HCT116 (cell line): Measurements from ENCODE around the gene MCUR1. TPM values are rescaled to one million over a fixed set of nuclear protein-coding genes. Genes with fewer than 3 reads are reported as not detected.

Experiments used
- ATAC-seq: fragments of 200-7000 bp; cut with Tn5 transposase; 2 replicates; pipeline ENCODE4 v1.9.1; 2020; ENCODE audit warnings: mild to moderate bottlenecking, moderate library complexity
- BruUV-seq: library from RNA; stranded (reverse); fragments of 400-500 nt; replicated peaks from 2 replicates; lab custom pipeline; 2021; lab: Mats Ljungman, UMichigan
- CTCF ChIA-PET: fragments of 300-600 bp; sonication (Branson Sonifier 250); formaldehyde crosslinking; loops from one replicate; lab custom pipeline; 2021; ENCODE audit warnings: antibody characterized with exemption; lab: Charles Lee
- POLR2A ChIA-PET: fragments of 300-600, 350-600 bp; sonication (Branson Sonifier 250); formaldehyde crosslinking; loops from one replicate; lab custom pipeline; 2021; ENCODE audit warnings: antibody characterized with exemption; lab: Charles Lee
- RAD21 ChIA-PET, 2 experiments: fragments of 300-600 bp; sonication (Branson Sonifier 250); formaldehyde crosslinking; loops; one replicate each; lab custom pipeline; 2023; ENCODE audit warnings: low total read pairs in 2 of 2; ENCODE audit not compliant: uncharacterized antibody in 2 of 2, unreplicated experiment in 2 of 2, low non-redundant PET in 1 of 2; lab: Charles Lee
- DNase-seq: peaks from one replicate; pipeline ENCODE4 v3.0.0-alpha.2; 2010; ENCODE audit warnings: low read depth, low spot score
- H2AFZ ChIP-seq: fragments of 200-600 bp; shearing (Covaris generic), sonication (generic); 2 replicates; pipeline ENCODE4 v1.6.1; 2017; ENCODE audit warnings: low read depth, mixed run types, mixed read lengths, antibody characterized with exemption, low read length; ENCODE audit not compliant: poor library complexity, severe bottlenecking
- H3K27ac ChIP-seq: 2 replicates; pipeline ENCODE4 v1.5.1; 2012; ENCODE audit warnings: low read depth, low read length
- H3K27me3 ChIP-seq: fragments of 200-600 bp; sonication (generic); 2 replicates; pipeline ENCODE4 v1.6.1; 2016; ENCODE audit warnings: mixed run types, low read length, mixed read lengths; ENCODE audit not compliant: insufficient read depth
- H3K36me3 ChIP-seq, 2 experiments: fragments of 200-500 bp in 1 of 2; fragments of 200-600 bp in 1 of 2; sonication (Bioruptor generic) in 1 of 2; sonication (generic) in 1 of 2; 2 replicates each; pipeline versions ENCODE4 v1.5.1 to v1.6.1; 2014 to 2016; ENCODE audit warnings: low read length in 2 of 2, inconsistent platforms in 1 of 2, mixed read lengths in 1 of 2, mixed run types in 1 of 2; ENCODE audit not compliant: insufficient read depth in 2 of 2, control insufficient read depth in 1 of 2
- H3K4me1 ChIP-seq, 2 experiments: fragments of 200-600 bp in 1 of 2; sonication (generic) in 1 of 2; 2 replicates each; pipeline versions ENCODE4 v1.5.1 to v1.6.1; 2012 to 2017; ENCODE audit warnings: low read length in 2 of 2, inconsistent platforms in 1 of 2, mild to moderate bottlenecking in 1 of 2, mixed read lengths in 1 of 2, mixed run types in 1 of 2, moderate library complexity in 1 of 2; ENCODE audit not compliant: insufficient read depth in 2 of 2, control insufficient read depth in 1 of 2
- H3K4me2 ChIP-seq: fragments of 200-600 bp; sonication (generic); 2 replicates; pipeline ENCODE4 v1.6.1; 2017; ENCODE audit warnings: mixed run types, low read length, mixed read lengths
- H3K4me3 ChIP-seq, 2 experiments: fragments of 200-600 bp in 1 of 2; sonication (generic) in 1 of 2; replicated peaks in 1 of 2; 2 replicates each; pipeline ENCODE4 v1.5.1; 2011 to 2016; ENCODE audit warnings: low read length in 2 of 2, control low read depth in 1 of 2, low read depth in 1 of 2, mild to moderate bottlenecking in 1 of 2, mixed read lengths in 1 of 2, mixed run types in 1 of 2
- H3K79me2 ChIP-seq: fragments of 200-600 bp; sonication (generic); 2 replicates; pipeline ENCODE4 v1.6.1; 2017; ENCODE audit warnings: mild to moderate bottlenecking, mixed run types, low read length, moderate library complexity, mixed read lengths; ENCODE audit not compliant: insufficient read depth
- H3K9ac ChIP-seq: fragments of 200-600 bp; sonication (generic); 2 replicates; pipeline ENCODE4 v1.6.1; 2016; ENCODE audit warnings: low read length, mixed read lengths
- H3K9me2 ChIP-seq: fragments of 200-600 bp; sonication (generic), shearing (Covaris generic); 2 replicates; pipeline ENCODE4 v1.6.1; 2017; ENCODE audit warnings: mixed run types, mild to moderate bottlenecking, moderate library complexity; ENCODE audit not compliant: insufficient read depth
- H3K9me3 ChIP-seq, 2 experiments: fragments of 200-500 bp in 1 of 2; fragments of 200-600 bp in 1 of 2; sonication (Bioruptor generic) in 1 of 2; sonication (generic) in 1 of 2; 2 replicates each; pipeline ENCODE4 v1.6.1; 2014 to 2017; ENCODE audit warnings: low read length in 2 of 2, mixed read lengths in 2 of 2, inconsistent platforms in 1 of 2, low read depth in 1 of 2, mild to moderate bottlenecking in 1 of 2, mixed run types in 1 of 2, moderate library complexity in 1 of 2; ENCODE audit not compliant: control insufficient read depth in 1 of 2, insufficient read depth in 1 of 2
- H4K20me1 ChIP-seq: fragments of 200-600 bp; sonication (generic), shearing (Covaris generic); 2 replicates; pipeline ENCODE4 v1.6.1; 2017; ENCODE audit warnings: mixed run types, mild to moderate bottlenecking, moderate library complexity; ENCODE audit not compliant: insufficient read depth
- CBX3 ChIP-seq: IDR thresholded peaks from 2 replicates; pipeline ENCODE4 v1.6.1; 2012; ENCODE audit warnings: low read depth
- EGR1 ChIP-seq: IDR thresholded peaks from 2 replicates; pipeline ENCODE4 v1.6.1; 2012; ENCODE audit warnings: low read depth
- ELF1 ChIP-seq: IDR thresholded peaks from 2 replicates; pipeline ENCODE4 v1.6.1; 2012; ENCODE audit warnings: low read depth, borderline replicate concordance
- EZH2 ChIP-seq: fragments of 200-600 bp; sonication (generic); IDR thresholded peaks from 2 replicates; pipeline ENCODE4 v1.6.1; 2017; ENCODE audit warnings: antibody characterized with exemption, mixed run types
- EZH2phosphoT487 ChIP-seq: fragments of 200-600 bp; IDR thresholded peaks from 2 replicates; pipeline ENCODE4 v1.6.1; 2018; ENCODE audit warnings: antibody characterized with exemption, borderline replicate concordance
- JUND ChIP-seq: IDR thresholded peaks from 2 replicates; pipeline ENCODE4 v1.6.1; 2012
- POLR2A ChIP-seq: IDR thresholded peaks from 2 replicates; pipeline ENCODE4 v1.7.0; 2011; ENCODE audit warnings: borderline replicate concordance; ENCODE audit not compliant: insufficient read depth, insufficient read length; ENCODE audit errors: extremely low read depth
- POLR2AphosphoS5 ChIP-seq: IDR thresholded peaks from 2 replicates; pipeline ENCODE4 v1.6.1; 2011; ENCODE audit warnings: mild to moderate bottlenecking, low read depth, low read length, moderate library complexity
- RAD21 ChIP-seq: IDR thresholded peaks from 2 replicates; pipeline ENCODE4 v1.6.1; 2012; ENCODE audit warnings: low read depth, mild to moderate bottlenecking
- REST ChIP-seq: IDR thresholded peaks from 2 replicates; pipeline ENCODE4 v1.6.1; 2012; ENCODE audit warnings: low read depth
- SIN3A ChIP-seq: IDR thresholded peaks from 2 replicates; pipeline ENCODE4 v1.6.1; 2012; ENCODE audit warnings: low read depth
- SRF ChIP-seq: IDR thresholded peaks from 2 replicates; pipeline ENCODE4 v1.6.1; 2012; ENCODE audit warnings: low read depth
- TCF7L2 ChIP-seq: IDR thresholded peaks from 2 replicates; pipeline ENCODE4 v1.7.0; 2011; ENCODE audit warnings: borderline replicate concordance, inconsistent platforms; ENCODE audit not compliant: insufficient read depth, insufficient read length; ENCODE audit errors: extremely low read depth
- YY1 ChIP-seq: IDR thresholded peaks from 2 replicates; pipeline ENCODE4 v1.6.1; 2011; ENCODE audit warnings: low read length, low read depth, moderate library complexity, mild to moderate bottlenecking; ENCODE audit not compliant: insufficient replicate concordance; ENCODE audit errors: extremely low read depth
- ZBTB33 ChIP-seq: IDR thresholded peaks from 2 replicates; pipeline ENCODE4 v1.6.1; 2011; ENCODE audit warnings: mild to moderate bottlenecking, low read length, moderate library complexity; ENCODE audit not compliant: insufficient replicate concordance; ENCODE audit errors: extremely low read depth
- ZNF274 ChIP-seq: fragments of 200-500 bp; sonication (Bioruptor generic); IDR thresholded peaks from 2 replicates; pipeline ENCODE4 v1.6.1; 2014; ENCODE audit warnings: mild to moderate bottlenecking, low read depth, low read length, inconsistent platforms
- intact Hi-C: fragments of 100-400 bp; cut with micrococcal nuclease; formaldehyde crosslinking; loops from 2 replicates; pipeline ENCODE4 v1.10.0; 2022
- total RNA-seq: library from RNA; stranded (reverse); gene quantifications from one replicate; pipeline ENCODE4 v1.2.1, GENCODE V29; 2021; ENCODE audit not compliant: unreplicated experiment
- TF ChIP-seq, protein P1 (sequence below), 3 experiments: fragments of 200-600 bp in 1 of 3; sonication (generic) in 1 of 3; IDR thresholded peaks in 2 of 3; conservative IDR thresholded peaks in 1 of 3; 2 replicates each; pipeline ENCODE4 v1.5.1; 2012 to 2017; ENCODE audit warnings: low read depth in 2 of 3, low read length in 2 of 3, antibody characterized with exemption in 1 of 3, borderline replicate concordance in 1 of 3, control low read depth in 1 of 3, mild to moderate bottlenecking in 1 of 3, mixed read lengths in 1 of 3, mixed run types in 1 of 3, moderate library complexity in 1 of 3; ENCODE audit not compliant: insufficient read depth in 1 of 3
- TF ChIP-seq, protein P2 (sequence below): IDR thresholded peaks from 2 replicates; pipeline ENCODE4 v1.6.1; 2012

MCUR1 gene
- total RNA-seq, 1 experiment from 2014 or later, result 33.2 TPM

GRCh38 chr6:13827032-13827431 is 12.7 kb upstream of the MCUR1 start:
- POLR2A ChIA-PET, result no interaction called here
- no peak overlapping the region for H3K9ac ChIP-seq
- CTCF ChIA-PET, result no interaction called here

More at GRCh38 chr6:13827032-13827431, 12.7 kb upstream of the MCUR1 start:
- H3K27ac ChIP-seq, result no peak overlapping the region
- no peak overlapping the region for H3K4me3 ChIP-seq
- no peak for ATAC-seq
- H2AFZ ChIP-seq, result no peak overlapping the region
- RAD21 ChIA-PET, result interaction anchor here in 1 of 2 experiments (0.9 kb wide), 1 partner anchor 9 kb away, joined by 3 read pairs; no protein-coding TSS in a partner anchor
- no peaks in the 10 kb centered on the region for H4K20me1 ChIP-seq
- no TSS peak for BruUV-seq
- H3K27me3 ChIP-seq, result no peaks in the 10 kb centered on the region
- no peak for DNase-seq
- no peaks in the 10 kb centered on the region for H3K79me2 ChIP-seq
- H3K36me3 ChIP-seq, result no peaks in the 10 kb centered on the region
- no peaks in the 10 kb centered on the region for H3K9me3 ChIP-seq
- intact Hi-C loops, result no loop called here
- H3K4me1 ChIP-seq, result no peaks in the 10 kb centered on the region
- H3K4me2 ChIP-seq, result no peak overlapping the region
- H3K9me2 ChIP-seq, result no peaks in the 10 kb centered on the region
- TF ChIP-seq ZBTB33 (no peak), SRF (no peak), EZH2phosphoT487 (no peak), ZNF274 (no peak), YY1 (no peak), RAD21 (no peak), REST (no peak), ELF1 (no peak), EGR1 (no peak), SIN3A (no peak), CBX3 (no peak), POLR2A (no peak), JUND (no peak), TCF7L2 (no peak), POLR2AphosphoS5 (no peak), EZH2 (no peak)
- TF ChIP-seq, protein P1, sequence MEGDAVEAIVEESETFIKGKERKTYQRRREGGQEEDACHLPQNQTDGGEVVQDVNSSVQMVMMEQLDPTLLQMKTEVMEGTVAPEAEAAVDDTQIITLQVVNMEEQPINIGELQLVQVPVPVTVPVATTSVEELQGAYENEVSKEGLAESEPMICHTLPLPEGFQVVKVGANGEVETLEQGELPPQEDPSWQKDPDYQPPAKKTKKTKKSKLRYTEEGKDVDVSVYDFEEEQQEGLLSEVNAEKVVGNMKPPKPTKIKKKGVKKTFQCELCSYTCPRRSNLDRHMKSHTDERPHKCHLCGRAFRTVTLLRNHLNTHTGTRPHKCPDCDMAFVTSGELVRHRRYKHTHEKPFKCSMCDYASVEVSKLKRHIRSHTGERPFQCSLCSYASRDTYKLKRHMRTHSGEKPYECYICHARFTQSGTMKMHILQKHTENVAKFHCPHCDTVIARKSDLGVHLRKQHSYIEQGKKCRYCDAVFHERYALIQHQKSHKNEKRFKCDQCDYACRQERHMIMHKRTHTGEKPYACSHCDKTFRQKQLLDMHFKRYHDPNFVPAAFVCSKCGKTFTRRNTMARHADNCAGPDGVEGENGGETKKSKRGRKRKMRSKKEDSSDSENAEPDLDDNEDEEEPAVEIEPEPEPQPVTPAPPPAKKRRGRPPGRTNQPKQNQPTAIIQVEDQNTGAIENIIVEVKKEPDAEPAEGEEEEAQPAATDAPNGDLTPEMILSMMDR (IDR thresholded peaks at IDR 0.05 in 2 of 3, conservative IDR thresholded peaks at IDR 0.05 in 1 of 3; ENCODE audit: borderline replicate concordance in 1 of 3, insufficient read depth in 1 of 3, low read depth in 2 of 3, low read length in 2 of 3), result no peak
- TF ChIP-seq, protein P2, sequence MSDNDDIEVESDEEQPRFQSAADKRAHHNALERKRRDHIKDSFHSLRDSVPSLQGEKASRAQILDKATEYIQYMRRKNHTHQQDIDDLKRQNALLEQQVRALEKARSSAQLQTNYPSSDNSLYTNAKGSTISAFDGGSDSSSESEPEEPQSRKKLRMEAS, result no peak
